DMS153 treated with DMSO at 0.1 percent for 48 hours (cell line): ENCODE data around the gene IGSF22.

ENCODE experiments used
- DNase-seq: peaks from one replicate; lab custom pipeline; 2025; ENCODE audit not compliant: unreplicated experiment; lab: John Stamatoyannopoulos, UW

Gene IGSF22

GRCh38 chr11:18714443-18714780 lies 11.6 kb downstream of the IGSF22 start:
- no peak for DNase-seq

- DNase-seq = no peak
Observed at GRCh38 chr11:18713646-18714442, 12.1 kb downstream of the IGSF22 start.

- DNase-seq = no peak
Observed at GRCh38 chr11:18710545-18710944, 15.4 kb downstream of the IGSF22 start.

GRCh38 chr11:18709414-18709813 lies 16.6 kb downstream of the IGSF22 start:
- no peak for DNase-seq

GRCh38 chr11:18707811-18708340 lies 18.1 kb downstream of the IGSF22 start:
- DNase-seq = no peak

- DNase-seq = peak; percentile 39
Observed at GRCh38 chr11:18706330-18707243, 19.4 kb downstream of the IGSF22 start.

GRCh38 chr11:18705651-18706281 lies 20.2 kb downstream of the IGSF22 start:
- DNase-seq = no peak

- DNase-seq = no peak
Observed at GRCh38 chr11:18704698-18705097, 21.3 kb downstream of the IGSF22 start.

- no peak for DNase-seq
Observed at GRCh38 chr11:18704045-18704645, 21.8 kb downstream of the IGSF22 start.

GRCh38 chr11:18703001-18703763 lies 22.8 kb downstream of the IGSF22 start:
- no peak for DNase-seq

- no peak for DNase-seq
Observed at GRCh38 chr11:18701614-18702216, 24.3 kb downstream of the IGSF22 start.

- DNase-seq = no peak
Observed at GRCh38 chr11:18700872-18701271, 25.1 kb downstream of the IGSF22 start.

GRCh38 chr11:18700375-18700774 lies 25.6 kb downstream of the IGSF22 start:
- no peak for DNase-seq

- no peak for DNase-seq
Observed at GRCh38 chr11:18699848-18700261, 26.1 kb downstream of the IGSF22 start.

GRCh38 chr11:18699269-18699596 lies 26.8 kb downstream of the IGSF22 start:
- no peak for DNase-seq

- peak; percentile 54 for DNase-seq
Observed at GRCh38 chr11:18698341-18699268, 27.4 kb downstream of the IGSF22 start, which contains the start of gene TMEM86A. Gene TMEM86A, plus strand, starts transcription at chr11:18698779. Its CDS starts 108 bp downstream, at chr11:18698887.

GRCh38 chr11:18697576-18697975 lies 28.4 kb downstream of the IGSF22 start:
- DNase-seq = no peak

- DNase-seq = no peak
Observed at GRCh38 chr11:18696638-18697225, 29.3 kb downstream of the IGSF22 start.
